NCI-H524 treated with DMSO at 0.1 percent for 48 hours (cell line): ENCODE measurements around the gene VEGFA.

Source experiments
- DNase-seq: peaks from one replicate; lab custom pipeline; 2025; lab: John Stamatoyannopoulos, UW

The VEGFA gene

DNA sequence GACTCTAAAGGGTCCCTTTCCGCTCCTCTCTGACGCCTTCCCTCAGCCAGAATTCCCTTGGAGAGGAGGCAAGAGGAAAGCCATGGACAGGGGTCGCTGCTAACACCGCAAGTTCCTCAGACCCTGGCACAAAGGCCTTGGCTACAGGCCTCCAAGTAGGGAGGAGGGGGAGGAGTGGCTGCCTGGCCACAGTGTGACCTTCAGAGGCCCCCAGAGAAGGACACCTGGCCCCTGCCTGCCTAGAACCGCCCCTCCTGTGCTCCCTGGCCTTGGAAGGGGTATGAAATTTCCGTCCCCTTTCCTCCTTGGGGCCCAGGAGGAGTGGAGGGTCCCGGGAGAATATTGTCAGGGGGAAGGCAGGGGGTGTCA, 2.7 kb downstream of the VEGFA start:
- peak; percentile 5 for DNase-seq

DNA sequence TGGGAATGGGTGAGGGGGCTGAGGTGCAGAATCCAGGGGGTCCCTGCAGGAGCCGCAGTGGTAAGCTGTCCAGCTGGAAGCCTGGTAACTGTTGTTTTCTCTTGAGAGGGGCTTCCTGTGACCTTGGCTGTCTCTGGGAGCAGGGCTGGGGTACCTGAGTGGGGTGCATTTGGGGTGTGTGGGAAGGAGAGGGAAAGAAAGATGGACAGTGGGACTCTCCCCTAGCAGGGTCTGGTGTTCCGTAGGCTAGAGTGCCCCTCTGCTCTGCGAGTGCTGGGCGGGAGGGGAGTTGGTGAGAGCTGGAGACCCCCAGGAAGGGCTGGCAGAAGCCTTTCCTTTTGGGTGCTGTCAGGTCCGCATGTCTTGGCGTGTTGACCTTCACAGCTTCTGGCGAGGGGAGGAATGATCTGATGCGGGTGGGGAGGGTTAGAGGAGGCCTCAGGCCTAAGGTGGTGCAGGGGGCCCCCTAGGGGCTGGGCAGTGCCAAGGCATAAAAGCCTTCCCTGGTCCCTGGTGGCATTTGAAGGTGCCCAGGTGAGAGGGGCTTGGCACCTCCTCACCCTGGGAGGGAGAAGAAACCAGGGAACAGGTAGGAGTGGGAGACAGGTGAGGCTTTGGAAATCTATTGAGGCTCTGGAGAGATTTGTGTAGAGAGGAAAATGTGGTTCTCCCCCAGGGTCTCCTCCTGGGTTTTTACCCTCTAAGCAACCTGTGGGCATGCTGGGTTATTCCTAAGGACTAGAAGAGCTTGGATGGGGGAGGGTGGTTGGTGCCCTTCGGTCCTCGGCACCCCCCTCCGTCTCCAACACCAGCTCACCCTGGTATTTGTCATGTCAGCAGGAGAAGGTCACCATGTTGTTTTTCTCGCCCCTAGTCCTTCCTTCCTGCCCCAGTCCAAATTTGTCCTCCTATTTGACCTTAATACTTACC, 3.3 kb downstream of the VEGFA start:
- no peak for DNase-seq

DNA sequence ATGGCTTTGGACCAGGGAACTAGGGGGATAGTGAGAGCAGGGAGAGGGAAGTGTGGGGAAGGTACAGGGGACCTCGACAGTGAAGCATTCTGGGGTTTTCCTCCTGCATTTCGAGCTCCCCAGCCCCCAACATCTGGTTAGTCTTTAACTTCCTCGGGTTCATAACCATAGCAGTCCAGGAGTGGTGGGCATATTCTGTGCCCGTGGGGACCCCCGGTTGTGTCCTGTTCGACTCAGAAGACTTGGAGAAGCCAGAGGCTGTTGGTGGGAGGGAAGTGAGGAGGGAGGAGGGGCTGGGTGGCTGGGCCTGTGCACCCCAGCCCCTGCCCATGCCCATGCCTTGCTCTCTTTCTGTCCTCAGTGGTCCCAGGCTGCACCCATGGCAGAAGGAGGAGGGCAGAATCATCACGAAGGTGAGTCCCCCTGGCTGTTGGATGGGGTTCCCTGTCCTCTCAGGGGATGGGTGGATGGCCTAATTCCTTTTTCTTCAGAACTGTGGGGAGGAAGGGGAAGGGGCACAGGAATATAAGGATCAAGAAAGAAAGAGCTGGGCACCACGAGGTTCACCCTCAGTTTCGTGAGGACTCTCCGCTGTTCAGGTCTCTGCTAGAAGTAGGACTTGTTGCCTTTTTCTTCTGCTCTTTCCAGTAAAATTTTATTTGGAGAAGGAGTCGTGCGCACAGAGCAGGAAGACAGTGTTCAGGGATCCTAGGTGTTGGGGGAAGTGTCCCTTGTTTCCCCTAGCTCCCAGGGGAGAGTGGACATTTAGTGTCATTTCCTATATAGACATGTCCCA, 4.2 kb downstream of the VEGFA start:
- DNase-seq = no peak

DNA sequence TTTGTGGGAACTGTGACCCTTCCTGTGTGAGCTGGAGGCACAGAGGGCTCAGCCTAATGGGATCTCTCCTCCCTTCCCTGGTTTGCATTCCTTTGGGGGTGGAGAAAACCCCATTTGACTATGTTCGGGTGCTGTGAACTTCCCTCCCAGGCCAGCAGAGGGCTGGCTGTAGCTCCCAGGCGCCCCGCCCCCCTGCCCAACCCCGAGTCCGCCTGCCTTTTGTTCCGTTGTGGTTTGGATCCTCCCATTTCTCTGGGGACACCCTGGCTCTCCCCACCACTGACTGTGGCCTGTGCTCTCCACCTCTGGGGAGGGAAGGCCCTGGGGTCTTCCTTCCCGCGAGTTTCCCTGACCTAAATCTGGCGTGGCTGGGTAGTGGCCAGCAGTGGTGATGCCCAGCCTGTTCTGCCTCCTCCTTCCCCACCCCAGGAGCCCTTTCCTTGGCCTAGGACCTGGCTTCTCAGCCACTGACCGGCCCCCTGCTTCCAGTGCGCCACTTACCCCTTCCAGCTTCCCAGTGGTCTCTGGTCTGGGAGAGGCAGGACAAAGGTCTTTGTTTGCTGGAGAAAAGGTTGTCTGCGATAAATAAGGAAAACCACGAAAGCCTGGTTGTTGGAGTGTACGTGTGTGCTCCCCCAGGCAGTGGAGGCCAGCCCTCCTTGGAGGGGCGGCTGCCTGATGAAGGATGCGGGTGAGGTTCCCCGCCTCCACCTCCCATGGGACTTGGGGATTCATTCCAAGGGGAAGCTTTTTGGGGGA, 4.9 kb downstream of the VEGFA start:
- DNase-seq = no peak

DNA sequence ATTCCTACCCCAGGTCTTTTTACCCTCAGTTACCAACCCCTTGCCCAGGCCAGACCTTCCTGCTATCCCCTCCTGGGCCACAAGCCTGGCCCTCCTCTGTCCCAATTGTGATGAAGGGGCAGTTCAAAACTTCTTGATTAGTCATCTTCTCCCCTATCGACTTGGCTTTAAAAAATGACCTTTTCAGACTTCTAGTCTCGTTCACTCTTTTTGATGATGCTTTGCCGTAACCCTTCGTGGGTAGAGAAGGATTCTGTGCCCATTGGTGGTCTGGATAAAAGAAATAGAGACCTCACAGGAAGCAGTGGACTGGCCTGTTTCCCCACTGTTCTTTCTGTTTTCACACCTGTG, 5.5 kb downstream of the VEGFA start:
- no peak for DNase-seq

DNA sequence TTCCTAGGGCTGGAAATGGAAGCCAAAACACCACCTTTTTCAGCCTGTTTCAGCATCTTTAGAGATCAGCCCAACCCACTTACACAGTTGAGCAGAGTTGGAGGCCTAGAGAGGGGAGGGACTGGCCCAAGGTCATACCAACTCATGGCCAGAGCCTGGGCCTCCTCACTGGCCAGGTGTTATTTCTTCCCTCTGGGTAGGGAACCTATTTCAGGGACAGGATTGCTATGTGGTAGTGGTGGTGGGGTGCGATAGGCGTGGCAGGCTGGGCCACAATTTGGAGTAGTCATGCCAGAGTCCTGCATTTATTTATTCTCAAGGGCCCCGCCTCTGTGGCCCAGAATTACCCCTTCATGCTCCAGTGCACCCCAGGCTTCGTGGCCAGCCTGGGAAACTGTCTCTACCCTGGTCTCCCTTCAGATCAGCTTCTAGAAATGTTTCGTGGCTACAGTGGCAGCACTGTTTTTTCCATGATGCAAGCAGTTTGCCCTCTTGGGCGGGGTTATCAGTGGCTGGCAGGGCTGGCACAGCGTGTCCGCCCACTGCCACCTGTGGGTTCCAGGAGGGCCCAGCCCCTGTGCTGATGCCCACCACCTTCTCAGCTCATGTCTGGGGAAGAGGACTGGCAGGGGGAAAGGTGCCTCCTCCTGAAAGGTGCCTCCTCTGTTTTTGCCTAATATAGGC, 6.2 kb downstream of the VEGFA start:
- no peak for DNase-seq

DNA sequence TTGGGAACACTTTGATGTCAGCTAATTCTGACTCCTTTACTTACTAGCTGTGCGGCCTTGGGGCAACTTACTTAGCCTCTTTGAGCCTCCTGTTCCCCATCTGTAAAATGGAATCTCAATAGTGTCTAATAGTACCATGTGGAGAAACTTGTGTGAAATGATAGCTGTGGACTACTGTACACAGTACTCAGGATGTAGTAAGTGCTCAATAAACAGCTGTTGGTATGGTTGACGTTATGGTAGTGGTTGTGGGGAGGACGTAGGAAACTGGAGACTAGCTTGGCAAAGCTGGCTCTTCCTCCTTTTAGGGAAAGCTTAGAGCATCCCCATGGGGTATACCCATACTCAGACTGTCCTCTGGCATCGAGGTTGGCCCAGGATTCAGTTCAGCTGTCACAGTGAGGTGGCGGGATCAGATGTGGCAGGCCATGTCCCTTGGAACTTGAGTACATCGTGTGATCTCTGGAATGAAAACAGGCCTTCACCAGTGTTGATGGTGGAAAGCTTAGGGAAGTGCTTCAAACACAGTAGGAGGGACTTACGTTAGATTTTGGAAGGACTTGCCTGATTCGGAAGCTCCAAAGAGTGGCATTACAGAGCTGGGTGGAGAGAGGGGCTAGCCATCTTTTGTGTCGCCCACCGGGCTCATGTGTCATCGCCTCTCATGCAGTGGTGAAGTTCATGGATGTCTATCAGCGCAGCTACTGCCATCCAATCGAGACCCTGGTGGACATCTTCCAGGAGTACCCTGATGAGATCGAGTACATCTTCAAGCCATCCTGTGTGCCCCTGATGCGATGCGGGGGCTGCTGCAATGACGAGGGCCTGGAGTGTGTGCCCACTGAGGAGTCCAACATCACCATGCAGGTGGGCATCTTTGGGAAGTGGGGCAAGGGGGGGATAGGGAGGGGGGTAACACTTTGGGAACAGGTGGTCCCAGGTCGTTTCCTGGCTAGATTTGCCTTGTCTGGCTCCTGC, 7.1 kb downstream of the VEGFA start:
- no peak for DNase-seq

DNA sequence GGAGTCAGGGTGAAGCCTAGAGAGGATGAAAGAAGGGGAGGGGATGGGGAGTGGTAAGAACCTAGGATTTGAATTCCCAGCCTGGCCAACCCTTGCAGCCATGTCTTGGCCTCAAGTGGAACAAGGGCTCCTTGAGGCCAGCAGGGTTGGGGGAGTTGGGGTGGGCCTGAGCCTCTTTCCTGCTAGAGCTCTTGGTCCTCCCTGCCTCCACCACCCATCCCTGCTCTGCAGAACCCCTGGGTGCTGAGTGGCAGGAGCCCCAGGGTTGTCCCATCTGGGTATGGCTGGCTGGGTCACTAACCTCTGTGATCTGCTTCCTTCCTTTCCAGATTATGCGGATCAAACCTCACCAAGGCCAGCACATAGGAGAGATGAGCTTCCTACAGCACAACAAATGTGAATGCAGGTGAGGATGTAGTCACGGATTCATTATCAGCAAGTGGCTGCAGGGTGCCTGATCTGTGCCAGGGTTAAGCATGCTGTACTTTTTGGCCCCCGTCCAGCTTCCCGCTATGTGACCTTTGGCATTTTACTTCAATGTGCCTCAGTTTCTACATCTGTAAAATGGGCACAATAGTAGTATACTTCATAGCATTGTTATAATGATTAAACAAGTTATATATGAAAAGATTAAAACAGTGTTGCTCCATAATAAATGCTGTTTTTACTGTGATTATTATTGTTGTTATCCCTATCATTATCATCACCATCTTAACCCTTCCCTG, 8.3 kb downstream of the VEGFA start:
- no peak for DNase-seq

DNA sequence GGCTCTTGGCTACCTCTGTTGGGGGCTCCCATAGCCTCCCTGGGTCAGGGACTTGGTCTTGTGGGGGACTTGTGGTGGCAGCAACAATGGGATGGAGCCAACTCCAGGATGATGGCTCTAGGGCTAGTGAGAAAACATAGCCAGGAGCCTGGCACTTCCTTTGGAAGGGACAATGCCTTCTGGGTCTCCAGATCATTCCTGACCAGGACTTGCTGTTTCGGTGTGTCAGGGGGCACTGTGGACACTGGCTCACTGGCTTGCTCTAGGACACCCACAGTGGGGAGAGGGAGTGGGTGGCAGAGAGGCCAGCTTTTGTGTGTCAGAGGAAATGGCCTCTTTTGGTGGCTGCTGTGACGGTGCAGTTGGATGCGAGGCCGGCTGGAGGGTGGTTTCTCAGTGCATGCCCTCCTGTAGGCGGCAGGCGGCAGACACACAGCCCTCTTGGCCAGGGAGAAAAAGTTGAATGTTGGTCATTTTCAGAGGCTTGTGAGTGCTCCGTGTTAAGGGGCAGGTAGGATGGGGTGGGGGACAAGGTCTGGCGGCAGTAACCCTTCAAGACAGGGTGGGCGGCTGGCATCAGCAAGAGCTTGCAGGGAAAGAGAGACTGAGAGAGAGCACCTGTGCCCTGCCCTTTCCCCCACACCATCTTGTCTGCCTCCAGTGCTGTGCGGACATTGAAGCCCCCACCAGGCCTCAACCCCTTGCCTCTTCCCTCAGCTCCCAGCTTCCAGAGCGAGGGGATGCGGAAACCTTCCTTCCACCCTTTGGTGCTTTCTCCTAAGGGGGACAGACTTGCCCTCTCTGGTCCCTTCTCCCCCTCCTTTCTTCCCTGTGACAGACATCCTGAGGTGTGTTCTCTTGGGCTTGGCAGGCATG, 9.2 kb downstream of the VEGFA start:
- no peak for DNase-seq

DNA sequence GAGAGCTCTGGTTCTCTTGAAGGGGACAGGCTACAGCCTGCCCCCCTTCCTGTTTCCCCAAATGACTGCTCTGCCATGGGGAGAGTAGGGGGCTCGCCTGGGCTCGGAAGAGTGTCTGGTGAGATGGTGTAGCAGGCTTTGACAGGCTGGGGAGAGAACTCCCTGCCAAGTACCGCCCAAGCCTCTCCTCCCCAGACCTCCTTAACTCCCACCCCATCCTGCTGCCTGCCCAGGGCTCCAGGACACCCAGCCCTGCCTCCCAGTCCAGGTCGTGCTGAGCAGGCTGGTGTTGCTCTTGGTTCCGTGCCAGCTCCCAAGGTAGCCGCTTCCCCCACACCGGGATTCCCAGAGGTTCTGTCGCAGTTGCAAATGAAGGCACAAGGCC, 9.8 kb downstream of the VEGFA start:
- no peak for DNase-seq

DNA sequence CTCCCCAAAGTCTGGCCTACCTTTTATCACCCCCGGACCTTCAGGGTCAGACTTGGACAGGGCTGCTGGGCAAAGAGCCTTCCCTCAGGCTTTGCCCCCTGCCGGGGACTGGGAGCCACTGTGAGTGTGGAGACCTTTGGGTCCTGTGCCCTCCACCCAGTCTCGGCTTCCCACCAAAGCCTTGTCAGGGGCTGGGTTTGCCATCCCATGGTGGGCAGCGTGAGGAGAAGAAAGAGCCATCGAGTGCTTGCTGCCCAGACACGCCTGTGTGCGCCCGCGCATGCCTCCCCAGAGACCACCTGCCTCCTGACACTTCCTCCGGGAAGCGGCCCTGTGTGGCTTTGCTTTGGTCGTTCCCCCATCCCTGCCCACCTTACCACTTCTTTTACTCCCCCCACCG, 10.3 kb downstream of the VEGFA start:
- no peak for DNase-seq

DNA sequence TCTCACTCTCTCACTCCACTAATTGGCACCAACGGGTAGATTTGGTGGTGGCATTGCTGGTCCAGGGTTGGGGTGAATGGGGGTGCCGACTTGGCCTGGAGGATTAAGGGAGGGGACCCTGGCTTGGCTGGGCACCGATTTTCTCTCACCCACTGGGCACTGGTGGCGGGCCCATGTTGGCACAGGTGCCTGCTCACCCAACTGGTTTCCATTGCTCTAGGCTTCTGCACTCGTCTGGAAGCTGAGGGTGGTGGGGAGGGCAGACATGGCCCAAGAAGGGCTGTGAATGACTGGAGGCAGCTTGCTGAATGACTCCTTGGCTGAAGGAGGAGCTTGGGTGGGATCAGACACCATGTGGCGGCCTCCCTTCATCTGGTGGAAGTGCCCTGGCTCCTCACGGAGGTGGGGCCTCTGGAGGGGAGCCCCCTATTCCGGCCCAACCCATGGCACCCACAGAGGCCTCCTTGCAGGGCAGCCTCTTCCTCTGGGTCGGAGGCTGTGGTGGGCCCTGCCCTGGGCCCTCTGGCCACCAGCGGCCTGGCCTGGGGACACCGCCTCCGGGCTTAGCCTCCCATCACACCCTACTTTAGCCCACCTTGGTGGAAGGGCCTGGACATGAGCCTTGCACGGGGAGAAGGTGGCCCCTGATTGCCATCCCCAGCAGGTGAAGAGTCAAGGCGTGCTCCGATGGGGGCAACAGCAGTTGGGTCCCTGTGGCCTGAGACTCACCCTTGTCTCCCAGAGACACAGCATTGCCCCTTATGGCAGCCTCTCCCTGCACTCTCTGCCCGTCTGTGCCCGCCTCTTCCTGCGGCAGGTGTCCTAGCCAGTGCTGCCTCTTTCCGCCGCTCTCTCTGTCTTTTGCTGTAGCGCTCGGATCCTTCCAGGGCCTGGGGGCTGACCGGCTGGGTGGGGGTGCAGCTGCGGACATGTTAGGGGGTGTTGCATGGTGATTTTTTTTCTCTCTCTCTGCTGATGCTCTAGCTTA, 11.2 kb downstream of the VEGFA start:
- DNase-seq = no peak

DNA sequence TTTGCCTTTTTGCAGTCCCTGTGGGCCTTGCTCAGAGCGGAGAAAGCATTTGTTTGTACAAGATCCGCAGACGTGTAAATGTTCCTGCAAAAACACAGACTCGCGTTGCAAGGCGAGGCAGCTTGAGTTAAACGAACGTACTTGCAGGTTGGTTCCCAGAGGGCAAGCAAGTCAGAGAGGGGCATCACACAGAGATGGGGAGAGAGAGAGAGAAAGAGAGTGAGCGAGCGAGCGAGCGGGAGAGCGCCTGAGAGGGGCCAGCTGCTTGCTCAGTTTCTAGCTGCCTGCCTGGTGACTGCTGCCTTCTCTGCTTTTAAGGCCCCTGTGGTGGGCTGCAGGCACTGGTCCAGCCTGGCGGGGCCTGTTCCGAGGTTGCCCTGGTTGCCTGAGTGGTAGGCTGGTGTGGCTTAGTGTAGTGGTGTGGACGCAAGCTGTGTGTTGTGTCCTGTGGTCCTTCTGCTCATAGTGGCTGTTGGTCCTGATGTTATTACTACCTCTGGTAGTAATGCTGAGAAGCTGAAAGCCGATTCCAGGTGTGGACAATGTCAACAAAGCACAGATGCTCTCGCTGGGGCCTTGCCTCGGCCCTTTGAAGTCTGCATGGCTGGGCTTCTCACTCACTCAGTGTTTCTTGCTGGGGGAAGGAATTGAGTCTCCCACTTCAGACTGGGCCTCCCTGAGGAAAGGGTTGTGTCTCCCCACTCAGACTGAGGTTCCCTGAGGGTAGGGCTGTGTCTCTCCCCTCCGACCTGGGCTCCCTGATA, 12.1 kb downstream of the VEGFA start:
- no peak for DNase-seq

DNA sequence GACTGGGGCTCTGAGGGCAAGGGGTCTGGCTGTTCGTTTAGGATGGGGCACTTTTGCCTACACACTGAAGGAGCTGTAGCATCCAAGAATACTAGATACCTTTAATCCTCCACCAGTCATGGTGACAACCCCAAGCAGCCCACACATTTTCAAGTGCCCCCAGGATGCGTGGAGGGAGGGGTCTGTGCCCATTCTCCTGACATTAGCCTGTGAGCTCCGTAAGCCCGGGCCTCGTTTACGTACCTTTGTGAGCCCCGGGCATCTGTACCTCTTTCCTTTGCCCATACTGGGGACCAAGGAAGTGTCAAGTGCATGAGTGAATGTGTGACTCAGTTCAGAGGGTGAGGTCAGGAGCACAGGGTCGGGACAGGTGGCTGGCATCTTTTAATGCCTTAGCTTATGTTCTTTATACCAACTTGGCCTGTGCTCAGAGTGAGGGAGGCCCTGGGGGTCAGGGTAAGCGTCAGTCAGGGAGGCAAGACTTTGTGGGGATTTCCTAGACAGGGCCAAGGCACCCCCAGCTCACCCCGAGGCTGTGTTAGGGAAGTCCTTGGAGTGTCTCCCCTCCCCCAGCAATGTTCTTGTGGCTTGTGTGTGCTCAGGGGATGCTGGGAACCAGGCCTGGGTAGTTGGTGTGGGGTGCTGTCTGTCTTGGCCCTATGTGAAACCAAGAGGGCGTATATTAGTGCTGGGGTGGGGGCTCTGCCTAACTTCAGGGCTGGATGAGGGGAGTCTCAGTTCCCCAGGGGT, 12.9 kb downstream of the VEGFA start:
- DNase-seq = no peak

DNA sequence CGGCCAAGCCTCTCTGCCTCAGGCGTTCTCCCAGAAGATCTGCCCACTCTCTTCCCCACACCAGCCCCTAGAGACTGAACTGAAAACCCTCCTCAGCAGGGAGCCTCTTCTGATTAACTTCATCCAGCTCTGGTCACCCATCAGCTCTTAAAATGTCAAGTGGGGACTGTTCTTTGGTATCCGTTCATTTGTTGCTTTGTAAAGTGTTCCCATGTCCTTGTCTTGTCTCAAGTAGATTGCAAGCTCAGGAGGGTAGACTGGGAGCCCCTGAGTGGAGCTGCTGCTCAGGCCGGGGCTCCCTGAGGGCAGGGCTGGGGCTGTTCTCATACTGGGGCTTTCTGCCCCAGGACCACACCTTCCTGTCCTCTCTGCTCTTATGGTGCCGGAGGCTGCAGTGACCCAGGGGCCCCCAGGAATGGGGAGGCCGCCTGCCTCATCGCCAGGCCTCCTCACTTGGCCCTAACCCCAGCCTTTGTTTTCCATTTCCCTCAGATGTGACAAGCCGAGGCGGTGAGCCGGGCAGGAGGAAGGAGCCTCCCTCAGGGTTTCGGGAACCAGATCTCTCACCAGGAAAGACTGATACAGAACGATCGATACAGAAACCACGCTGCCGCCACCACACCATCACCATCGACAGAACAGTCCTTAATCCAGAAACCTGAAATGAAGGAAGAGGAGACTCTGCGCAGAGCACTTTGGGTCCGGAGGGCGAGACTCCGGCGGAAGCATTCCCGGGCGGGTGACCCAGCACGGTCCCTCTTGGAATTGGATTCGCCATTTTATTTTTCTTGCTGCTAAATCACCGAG, 14.2 kb downstream of the VEGFA start:
- DNase-seq = no peak
